HG03175 (cell line): ENCODE data around the gene RSKR.
"Not testable (repeated sequence)": the region's sequence is repeated elsewhere in the genome, so short reads cannot be mapped to it uniquely, and the experiment has no call there.

Experiments
- ATAC-seq: cut with Tn5 transposase; IDR thresholded peaks from one replicate; pipeline ENCODE4 v1.9.1; 2021; ENCODE audit warnings: mild to moderate bottlenecking, moderate library complexity; ENCODE audit not compliant: unreplicated experiment

Gene RSKR

GRCh38 chr17:28578246-28579195, 35.5 kb downstream of the RSKR start:
- no peak for ATAC-seq

DNA sequence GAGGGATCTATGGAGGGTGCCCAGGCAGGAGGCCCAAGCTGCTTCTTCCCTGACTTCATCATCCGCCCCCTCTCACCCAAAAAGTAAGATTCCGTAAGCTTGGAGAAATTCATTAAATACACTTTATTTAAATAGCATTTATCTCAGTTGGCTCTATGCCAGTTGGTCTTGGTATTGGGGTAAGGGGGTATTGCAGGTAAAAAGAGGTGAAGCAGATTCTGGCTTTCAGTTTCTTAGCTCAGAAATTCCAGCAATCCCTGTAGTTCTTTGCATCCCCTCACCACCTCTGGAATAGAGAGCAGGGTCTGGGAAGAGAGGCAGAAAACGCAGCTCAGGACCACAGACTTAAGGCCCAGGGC, 36.5 kb downstream of the RSKR start:
- no peak for ATAC-seq

GRCh38 chr17:28576758-28577465, 37.1 kb downstream of the RSKR start, which contains the start of gene ALDOC:
Gene ALDOC, minus strand, starts transcription at chr17:28576895. Its CDS starts 1,363 bp downstream, at chr17:28575532.
- ATAC-seq: peak; percentile 85

- ATAC-seq: not testable (repeated sequence)
These were observed 38.0 kb downstream of the RSKR start for GRCh38 chr17:28576016-28576415.

- ATAC-seq: no peak
These were observed 38.7 kb downstream of the RSKR start for GRCh38 chr17:28575126-28575795.

GRCh38 chr17:28574526-28574925, 39.5 kb downstream of the RSKR start:
- ATAC-seq: no peak

DNA sequence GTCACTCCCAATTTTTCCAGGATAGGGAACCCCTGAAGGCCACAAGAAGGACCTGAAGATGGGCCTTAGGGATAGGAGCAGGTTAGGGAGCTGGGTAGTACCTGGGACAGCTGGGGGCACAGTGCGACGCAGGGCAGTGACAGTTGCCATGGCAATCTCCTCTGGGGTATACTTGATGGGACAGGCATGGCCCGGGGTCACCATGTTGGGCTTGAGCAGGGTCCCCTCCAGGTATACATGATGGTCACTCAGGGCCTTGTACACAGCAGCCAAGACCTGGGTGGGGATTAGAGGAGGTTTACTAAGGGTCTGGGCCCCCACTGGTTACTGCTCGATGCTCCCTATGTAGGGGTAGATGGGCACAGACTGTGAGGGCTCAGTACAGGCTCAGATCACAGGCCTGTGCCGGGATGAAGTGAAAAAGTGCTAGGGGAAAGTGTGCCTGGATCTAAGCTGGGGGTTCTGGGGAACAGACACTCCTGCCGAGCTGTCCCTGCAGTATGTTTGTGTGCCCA, 40.0 kb downstream of the RSKR start:
- ATAC-seq: no peak

DNA sequence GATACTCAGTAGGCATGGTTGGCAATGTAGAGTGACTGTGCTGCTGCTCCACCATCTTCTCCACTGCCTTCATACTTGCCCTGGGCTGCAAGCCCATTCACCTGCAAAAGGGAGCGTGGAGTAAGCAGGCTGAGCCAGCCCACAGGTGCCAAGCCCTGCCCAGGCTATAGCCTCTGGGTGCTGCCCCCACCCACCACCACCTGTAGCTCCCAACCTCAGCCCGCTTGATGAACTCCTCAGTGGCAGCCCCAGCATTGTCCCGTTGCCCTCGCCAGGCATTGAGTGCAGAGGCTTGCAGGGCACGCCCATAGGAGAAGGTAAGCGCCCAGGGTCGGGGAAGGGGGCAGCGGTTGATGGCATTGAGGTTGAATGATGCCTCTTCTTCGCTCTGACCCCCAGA, 40.5 kb downstream of the RSKR start:
- ATAC-seq: no peak

GRCh38 chr17:28573040-28573380, 41.0 kb downstream of the RSKR start:
- ATAC-seq: no peak

DNA sequence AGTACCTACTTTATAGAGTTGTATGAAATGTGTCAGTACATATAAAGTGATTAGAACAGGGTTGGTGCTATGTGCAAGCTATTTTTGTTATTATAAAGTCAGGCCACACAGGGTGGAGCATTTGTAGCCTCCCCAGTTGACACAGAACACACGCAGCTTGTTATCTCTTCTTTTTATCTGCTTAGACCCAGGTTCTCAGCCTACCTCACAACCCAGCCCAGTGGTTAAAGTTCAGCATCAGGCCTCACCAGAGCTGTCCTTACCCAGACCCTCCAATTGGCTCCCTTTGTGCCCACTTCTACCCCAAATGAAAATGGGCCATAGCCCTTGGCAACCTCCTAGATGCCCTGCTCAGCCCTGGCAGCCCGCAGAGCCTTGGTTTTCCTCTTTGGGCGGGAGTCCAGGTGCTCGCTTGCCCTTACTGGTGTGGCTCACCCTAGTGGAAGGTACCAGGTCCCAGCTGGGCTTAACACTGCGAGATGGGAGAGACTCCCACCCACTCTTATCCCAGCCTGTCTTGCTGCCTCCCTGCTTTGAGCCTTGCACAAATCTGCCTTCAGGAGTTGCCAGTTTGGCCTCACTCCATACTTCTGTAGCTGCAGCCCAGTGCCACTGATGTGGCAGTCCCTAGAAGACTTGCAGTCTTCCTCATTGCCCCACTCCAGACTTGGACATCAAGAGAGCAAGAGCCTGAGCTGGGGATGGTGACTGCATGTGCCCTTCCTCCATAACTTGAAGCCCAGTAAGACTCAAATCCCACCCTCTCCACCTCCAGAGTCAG, 41.5 kb downstream of the RSKR start:
- no peak for ATAC-seq

GRCh38 chr17:28571361-28572122, 42.4 kb downstream of the RSKR start, which contains the start of gene PIGS:
Gene PIGS, minus strand, starts transcription at chr17:28571524. Its CDS starts 28 bp downstream, at chr17:28571496.
- ATAC-seq: peak; percentile 94

GRCh38 chr17:28570716-28571360, 43.1 kb downstream of the RSKR start:
- peak; percentile 32 for ATAC-seq

- no peak for ATAC-seq
These were observed 44.5 kb downstream of the RSKR start for GRCh38 chr17:28569446-28569845.

- no peak for ATAC-seq
These were observed 46.4 kb downstream of the RSKR start for GRCh38 chr17:28567604-28568003.

DNA sequence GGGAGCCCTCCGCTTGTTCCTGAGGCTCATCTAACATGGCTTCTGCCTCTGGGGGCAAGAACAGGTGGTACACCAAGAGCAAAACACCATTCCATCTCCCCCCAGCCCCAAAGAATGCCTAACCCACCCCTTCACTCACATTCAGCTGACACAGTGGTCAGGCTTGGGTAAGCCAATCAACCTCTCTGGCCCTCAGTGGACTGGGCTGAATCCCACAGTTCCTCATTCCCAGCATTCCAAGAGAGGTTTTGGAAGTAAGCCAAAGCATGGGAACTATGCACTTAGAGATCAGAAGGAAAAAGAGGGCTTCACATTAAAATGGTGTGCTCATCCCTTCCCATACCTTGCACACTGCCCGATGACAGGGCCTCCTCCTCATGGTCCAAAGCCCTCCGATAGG, 50.5 kb downstream of the RSKR start:
- ATAC-seq: no peak
